ENCODE data around the gene INSC.

INSC gene

GRCh38 chr11:15091625-15092024 lies 23.1 kb upstream of the INSC start:
- no peak overlapping the region for H4K8ac ChIP-seq (ENCODE audit: low read depth, low read length)

GRCh38 chr11:15093432-15093831 lies 21.3 kb upstream of the INSC start:
- Histone ChIP-seq H2BK5ac (ENCODE audit: low read depth, low read length, poor library complexity) (no peak overlapping the region), H3K27ac (ENCODE audit: low read depth, low read length) (no peak overlapping the region), H3K27me3 (ENCODE audit: insufficient read depth, low read length) (no peaks in the 10 kb centered on the region), H3K79me2 (ENCODE audit: control insufficient read depth, insufficient read depth, low read length, poor library complexity) (no peaks in the 10 kb centered on the region), H2AFZ (ENCODE audit: insufficient read depth, low read length, poor library complexity) (no peak overlapping the region), H4K12ac (ENCODE audit: low read depth, low read length) (no peak overlapping the region), H2BK12ac (ENCODE audit: low read length) (no peak overlapping the region), H4K91ac (ENCODE audit: low read depth, low read length) (no peak overlapping the region), H3K9ac (ENCODE audit: low read length) (no peak overlapping the region), H3K18ac (ENCODE audit: low read length) (no peak overlapping the region), H4K8ac (ENCODE audit: low read depth, low read length) (no peak overlapping the region), H2AK5ac (ENCODE audit: low read length) (no peak overlapping the region), H3K79me1 (ENCODE audit: low read length) (no peaks in the 10 kb centered on the region), H3K23ac (ENCODE audit: low read length) (no peak overlapping the region), H3K4me1 (ENCODE audit: control insufficient read depth in 1 of 2, insufficient read depth in 2 of 2, low read length in 2 of 2) (no peaks in the 10 kb centered on the region), H2BK120ac (ENCODE audit: insufficient read depth, low read length, poor library complexity) (no peak overlapping the region), H3K36me3 (ENCODE audit: control insufficient read depth in 1 of 2, insufficient read depth in 2 of 2, low read length in 2 of 2) (no peaks in the 10 kb centered on the region), H3K4me2 (ENCODE audit: low read length) (no peak overlapping the region), H3K9me3 (ENCODE audit: insufficient read depth, low read depth, low read length) (peaks cover 1% of the 10 kb centered on the region), H3K4ac (ENCODE audit: low read depth, low read length) (no peak overlapping the region), H3K4me3 (ENCODE audit: low read depth, low read length) (no peak overlapping the region), H3K14ac (ENCODE audit: low read length) (no peak overlapping the region)
- no peak for DNase-seq
- WGBS (ENCODE audit: extremely low coverage, insufficient coverage, insufficient read length): no CpG with 5 or more reads among the region's 2 CpGs

More at GRCh38 chr11:15091625-15092024, 23.1 kb upstream of the INSC start:
- no peaks in the 10 kb centered on the region for H3K4me1 ChIP-seq (ENCODE audit: control insufficient read depth in 1 of 2, insufficient read depth in 2 of 2, low read length in 2 of 2)
- H3K4me2 ChIP-seq (ENCODE audit: low read length): no peak overlapping the region
- H3K79me2 ChIP-seq (ENCODE audit: control insufficient read depth, insufficient read depth, low read length, poor library complexity): no peaks in the 10 kb centered on the region
- H3K23ac ChIP-seq (ENCODE audit: low read length): no peak overlapping the region
- no peaks in the 10 kb centered on the region for H3K27me3 ChIP-seq (ENCODE audit: insufficient read depth, low read length)
- no peak overlapping the region for H2AFZ ChIP-seq (ENCODE audit: insufficient read depth, low read length, poor library complexity)
- no peak overlapping the region for H4K12ac ChIP-seq (ENCODE audit: low read depth, low read length)
- no peak overlapping the region for H3K14ac ChIP-seq (ENCODE audit: low read length)
- H3K4ac ChIP-seq (ENCODE audit: low read depth, low read length): no peak overlapping the region
- no peak overlapping the region for H2AK5ac ChIP-seq (ENCODE audit: low read length)
- no peak overlapping the region for H2BK12ac ChIP-seq (ENCODE audit: low read length)
- no peak overlapping the region for H3K18ac ChIP-seq (ENCODE audit: low read length)
- H3K79me1 ChIP-seq (ENCODE audit: low read length): no peaks in the 10 kb centered on the region
- peaks cover 1% of the 10 kb centered on the region for H3K9me3 ChIP-seq (ENCODE audit: insufficient read depth, low read depth, low read length)
- no peak overlapping the region for H2BK120ac ChIP-seq (ENCODE audit: insufficient read depth, low read length, poor library complexity)
- no peak overlapping the region for H4K91ac ChIP-seq (ENCODE audit: low read depth, low read length)
- no CpG with 5 or more reads among the region's 1 CpG for WGBS (ENCODE audit: extremely low coverage, insufficient coverage, insufficient read length)
- no peak overlapping the region for H3K4me3 ChIP-seq (ENCODE audit: low read depth, low read length)
- no peak for DNase-seq
- H2BK5ac ChIP-seq (ENCODE audit: low read depth, low read length, poor library complexity): no peak overlapping the region
- H3K36me3 ChIP-seq (ENCODE audit: control insufficient read depth in 1 of 2, insufficient read depth in 2 of 2, low read length in 2 of 2): no peaks in the 10 kb centered on the region
- H3K9ac ChIP-seq (ENCODE audit: low read length): no peak overlapping the region
- H3K27ac ChIP-seq (ENCODE audit: low read depth, low read length): no peak overlapping the region

GRCh38 chr11:15095736-15096228 lies 18.9 kb upstream of the INSC start:
- Histone ChIP-seq H3K4me1 (ENCODE audit: control insufficient read depth in 1 of 2, insufficient read depth in 2 of 2, low read length in 2 of 2) (no peaks in the 10 kb centered on the region), H3K27ac (ENCODE audit: low read depth, low read length) (no peak overlapping the region), H3K36me3 (ENCODE audit: control insufficient read depth in 1 of 2, insufficient read depth in 2 of 2, low read length in 2 of 2) (no peaks in the 10 kb centered on the region), H3K27me3 (ENCODE audit: insufficient read depth, low read length) (no peaks in the 10 kb centered on the region), H3K79me2 (ENCODE audit: control insufficient read depth, insufficient read depth, low read length, poor library complexity) (no peaks in the 10 kb centered on the region), H3K9ac (ENCODE audit: low read length) (no peak overlapping the region), H3K4me3 (ENCODE audit: low read depth, low read length) (no peak overlapping the region), H3K79me1 (ENCODE audit: low read length) (no peaks in the 10 kb centered on the region), H2AK5ac (ENCODE audit: low read length) (no peak overlapping the region), H4K12ac (ENCODE audit: low read depth, low read length) (no peak overlapping the region), H3K14ac (ENCODE audit: low read length) (no peak overlapping the region), H2AFZ (ENCODE audit: insufficient read depth, low read length, poor library complexity) (no peak overlapping the region), H2BK12ac (ENCODE audit: low read length) (no peak overlapping the region), H3K23ac (ENCODE audit: low read length) (no peak overlapping the region), H3K4ac (ENCODE audit: low read depth, low read length) (no peak overlapping the region), H4K91ac (ENCODE audit: low read depth, low read length) (no peak overlapping the region), H2BK120ac (ENCODE audit: insufficient read depth, low read length, poor library complexity) (no peak overlapping the region), H4K8ac (ENCODE audit: low read depth, low read length) (no peak overlapping the region), H3K4me2 (ENCODE audit: low read length) (no peak overlapping the region), H2BK5ac (ENCODE audit: low read depth, low read length, poor library complexity) (no peak overlapping the region), H3K9me3 (ENCODE audit: insufficient read depth, low read depth, low read length) (peaks cover 1% of the 10 kb centered on the region), H3K18ac (ENCODE audit: low read length) (no peak overlapping the region)
- WGBS (ENCODE audit: extremely low coverage, insufficient coverage, insufficient read length): no CpG with 5 or more reads among the region's 2 CpGs
- DNase-seq: no peak

- no peak overlapping the region for H3K27ac ChIP-seq (ENCODE audit: low read depth, low read length)
Measured at GRCh38 chr11:15097411-15097810, 17.3 kb upstream of the INSC start.

More at GRCh38 chr11:15097411-15097810, 17.3 kb upstream of the INSC start:
- Histone ChIP-seq H3K27me3 (ENCODE audit: insufficient read depth, low read length) (no peaks in the 10 kb centered on the region), H3K79me1 (ENCODE audit: low read length) (no peaks in the 10 kb centered on the region), H3K18ac (ENCODE audit: low read length) (no peak overlapping the region), H3K4ac (ENCODE audit: low read depth, low read length) (no peak overlapping the region), H3K9ac (ENCODE audit: low read length) (no peak overlapping the region), H2BK12ac (ENCODE audit: low read length) (no peak overlapping the region), H3K79me2 (ENCODE audit: control insufficient read depth, insufficient read depth, low read length, poor library complexity) (no peaks in the 10 kb centered on the region), H3K4me1 (ENCODE audit: control insufficient read depth in 1 of 2, insufficient read depth in 2 of 2, low read length in 2 of 2) (no peaks in the 10 kb centered on the region), H2AFZ (ENCODE audit: insufficient read depth, low read length, poor library complexity) (no peak overlapping the region), H3K4me2 (ENCODE audit: low read length) (no peak overlapping the region), H3K9me3 (ENCODE audit: insufficient read depth, low read depth, low read length) (peaks cover 1% of the 10 kb centered on the region), H4K91ac (ENCODE audit: low read depth, low read length) (no peak overlapping the region), H3K23ac (ENCODE audit: low read length) (no peak overlapping the region), H2AK5ac (ENCODE audit: low read length) (no peak overlapping the region), H3K36me3 (ENCODE audit: control insufficient read depth in 1 of 2, insufficient read depth in 2 of 2, low read length in 2 of 2) (no peaks in the 10 kb centered on the region), H2BK120ac (ENCODE audit: insufficient read depth, low read length, poor library complexity) (no peak overlapping the region), H2BK5ac (ENCODE audit: low read depth, low read length, poor library complexity) (no peak overlapping the region), H3K4me3 (ENCODE audit: low read depth, low read length) (no peak overlapping the region), H3K14ac (ENCODE audit: low read length) (no peak overlapping the region), H4K12ac (ENCODE audit: low read depth, low read length) (no peak overlapping the region), H4K8ac (ENCODE audit: low read depth, low read length) (no peak overlapping the region)
- DNase-seq: no peak
- no CpG with 5 or more reads among the region's 3 CpGs for WGBS (ENCODE audit: extremely low coverage, insufficient coverage, insufficient read length)

Measured in trophoblast cell (in vitro differentiated cells and primary cell).